ENCODE results near the gene NT5DC2.

NT5DC2 gene

GRCh38 chr3:52481819-52482521 lies 51.7 kb downstream of the NT5DC2 start:
- Histone ChIP-seq H3K4me3 (ENCODE audit: low read depth, low read length) (no peak overlapping the region), H3K36me3 (ENCODE audit: control insufficient read depth, insufficient read depth, low read length) (peaks cover 91% of the 10 kb centered on the region), H3K27ac (ENCODE audit: low read depth, low read length) (no peak overlapping the region), H3K27me3 (ENCODE audit: control insufficient read depth, insufficient read depth, low read length) (no peaks in the 10 kb centered on the region), H3K9me3 (ENCODE audit: control insufficient read depth, insufficient read depth, low read length) (no peaks in the 10 kb centered on the region), H3K9ac (ENCODE audit: low read depth, low read length) (no peak overlapping the region), H3K4me1 (ENCODE audit: control insufficient read depth, insufficient read depth, low read length) (no peaks in the 10 kb centered on the region)

GRCh38 chr3:52480768-52481715 lies 52.6 kb downstream of the NT5DC2 start:
- Histone ChIP-seq H3K4me3 (ENCODE audit: low read depth, low read length) (no peak overlapping the region), H3K9me3 (ENCODE audit: control insufficient read depth, insufficient read depth, low read length) (no peaks in the 10 kb centered on the region), H3K27me3 (ENCODE audit: control insufficient read depth, insufficient read depth, low read length) (no peaks in the 10 kb centered on the region), H3K9ac (ENCODE audit: low read depth, low read length) (no peak overlapping the region), H3K4me1 (ENCODE audit: control insufficient read depth, insufficient read depth, low read length) (no peaks in the 10 kb centered on the region), H3K27ac (ENCODE audit: low read depth, low read length) (no peak overlapping the region), H3K36me3 (ENCODE audit: control insufficient read depth, insufficient read depth, low read length) (peaks cover 91% of the 10 kb centered on the region)

- no peak overlapping the region for H3K27ac ChIP-seq (ENCODE audit: low read depth, low read length)
- no peak overlapping the region for H3K9ac ChIP-seq (ENCODE audit: low read depth, low read length)
- H3K36me3 ChIP-seq (ENCODE audit: control insufficient read depth, insufficient read depth, low read length): peaks cover 91% of the 10 kb centered on the region
- no peak overlapping the region for H3K4me3 ChIP-seq (ENCODE audit: low read depth, low read length)
- no peaks in the 10 kb centered on the region for H3K4me1 ChIP-seq (ENCODE audit: control insufficient read depth, insufficient read depth, low read length)
- H3K9me3 ChIP-seq (ENCODE audit: control insufficient read depth, insufficient read depth, low read length): no peaks in the 10 kb centered on the region
- no peaks in the 10 kb centered on the region for H3K27me3 ChIP-seq (ENCODE audit: control insufficient read depth, insufficient read depth, low read length)
These were observed 53.6 kb downstream of the NT5DC2 start for GRCh38 chr3:52479877-52480575.

GRCh38 chr3:52479037-52479876 lies 54.4 kb downstream of the NT5DC2 start:
- peaks cover 92% of the 10 kb centered on the region for H3K36me3 ChIP-seq (ENCODE audit: control insufficient read depth, insufficient read depth, low read length)
- no peaks in the 10 kb centered on the region for H3K27me3 ChIP-seq (ENCODE audit: control insufficient read depth, insufficient read depth, low read length)
- no peak overlapping the region for H3K4me3 ChIP-seq (ENCODE audit: low read depth, low read length)
- no peaks in the 10 kb centered on the region for H3K9me3 ChIP-seq (ENCODE audit: control insufficient read depth, insufficient read depth, low read length)
- no peak overlapping the region for H3K9ac ChIP-seq (ENCODE audit: low read depth, low read length)
- no peak overlapping the region for H3K27ac ChIP-seq (ENCODE audit: low read depth, low read length)
- no peaks in the 10 kb centered on the region for H3K4me1 ChIP-seq (ENCODE audit: control insufficient read depth, insufficient read depth, low read length)

- no peak overlapping the region for H3K4me3 ChIP-seq (ENCODE audit: low read depth, low read length)
- H3K4me1 ChIP-seq (ENCODE audit: control insufficient read depth, insufficient read depth, low read length): no peaks in the 10 kb centered on the region
- H3K27me3 ChIP-seq (ENCODE audit: control insufficient read depth, insufficient read depth, low read length): no peaks in the 10 kb centered on the region
- H3K36me3 ChIP-seq (ENCODE audit: control insufficient read depth, insufficient read depth, low read length): peaks cover 94% of the 10 kb centered on the region
- no peak overlapping the region for H3K9ac ChIP-seq (ENCODE audit: low read depth, low read length)
- no peaks in the 10 kb centered on the region for H3K9me3 ChIP-seq (ENCODE audit: control insufficient read depth, insufficient read depth, low read length)
- H3K27ac ChIP-seq (ENCODE audit: low read depth, low read length): no peak overlapping the region
These were observed 55.9 kb downstream of the NT5DC2 start for GRCh38 chr3:52477796-52478095.

GRCh38 chr3:52477076-52477795 lies 56.4 kb downstream of the NT5DC2 start:
- Histone ChIP-seq H3K36me3 (ENCODE audit: control insufficient read depth, insufficient read depth, low read length) (peaks cover 94% of the 10 kb centered on the region), H3K27ac (ENCODE audit: low read depth, low read length) (no peak overlapping the region), H3K9ac (ENCODE audit: low read depth, low read length) (no peak overlapping the region), H3K27me3 (ENCODE audit: control insufficient read depth, insufficient read depth, low read length) (no peaks in the 10 kb centered on the region), H3K9me3 (ENCODE audit: control insufficient read depth, insufficient read depth, low read length) (no peaks in the 10 kb centered on the region), H3K4me1 (ENCODE audit: control insufficient read depth, insufficient read depth, low read length) (no peaks in the 10 kb centered on the region), H3K4me3 (ENCODE audit: low read depth, low read length) (no peak overlapping the region)
